SH-SY5Y (cell line): Measurements from ENCODE around the gene BTBD19.

Source experiments
- GATA2 ChIP-seq: IDR thresholded peaks from 2 replicates; pipeline ENCODE4 v1.6.1; 2011; ENCODE audit warnings: mild to moderate bottlenecking, low read depth, low read length
- GATA3 ChIP-seq: IDR thresholded peaks from 2 replicates; pipeline ENCODE4 v1.6.1; 2011; ENCODE audit warnings: low read depth, mild to moderate bottlenecking, low read length, moderate library complexity

The BTBD19 gene

GRCh38 chr1:44849575-44850132 is 41.3 kb downstream of the BTBD19 start:
- no peak for TF ChIP-seq GATA3
- no peak for TF ChIP-seq GATA2

GRCh38 chr1:44851308-44851707 is 43.0 kb downstream of the BTBD19 start:
- TF ChIP-seq GATA2: no peak
- no peak for TF ChIP-seq GATA3

- TF ChIP-seq GATA3 (no peak), GATA2 (no peak)
Observed at GRCh38 chr1:44853201-44853600, 44.9 kb downstream of the BTBD19 start.

GRCh38 chr1:44854970-44855369 is 46.6 kb downstream of the BTBD19 start:
- no peak for TF ChIP-seq GATA2
- no peak for TF ChIP-seq GATA3

GRCh38 chr1:44855742-44856141 is 47.4 kb downstream of the BTBD19 start:
- TF ChIP-seq GATA2 (no peak), GATA3 (no peak)

- TF ChIP-seq GATA3 (no peak), GATA2 (no peak)
Observed at GRCh38 chr1:44857446-44857845, 49.1 kb downstream of the BTBD19 start.

GRCh38 chr1:44860331-44860730 is 52.0 kb downstream of the BTBD19 start:
- no peak for TF ChIP-seq GATA2
- TF ChIP-seq GATA3: no peak

- no peak for TF ChIP-seq GATA2
- TF ChIP-seq GATA3: no peak
Observed at GRCh38 chr1:44860891-44861425, 52.6 kb downstream of the BTBD19 start.

GRCh38 chr1:44862829-44863401 is 54.6 kb downstream of the BTBD19 start:
- TF ChIP-seq GATA3: no peak
- no peak for TF ChIP-seq GATA2
